Tibial nerve (tissue), 4 donors: ENCODE measurements around the gene PITPNM3.

Experiments
- CTCF ChIP-seq, 5 experiments: fragments of 200-600 bp in 3 of 5; fragments of 450-650 bp in 2 of 5; sonication (generic) in 3 of 5; IDR thresholded peaks; one replicate each; pipeline ENCODE4 v1.5.1; 2016 to 2019; ENCODE audit warnings: antibody characterized with exemption in 5 of 5, mild to moderate bottlenecking in 3 of 5, moderate library complexity in 2 of 5
- EP300 ChIP-seq, 2 donors: sonication (generic); formaldehyde crosslinking; IDR thresholded peaks; one replicate each; pipeline ENCODE4 v1.6.1; 2017; ENCODE audit warnings: antibody characterized with exemption in 2 of 2, mild to moderate bottlenecking in 1 of 2
- POLR2A ChIP-seq, 2 donors: fragments of 450-650 bp; IDR thresholded peaks; one replicate each; pipeline ENCODE4 v1.6.1; 2017; ENCODE audit warnings: antibody characterized with exemption in 2 of 2, mild to moderate bottlenecking in 2 of 2, moderate library complexity in 2 of 2

- TF ChIP-seq CTCF (IDR thresholded peaks at IDR 0.05) (no peak), EP300 (IDR thresholded peaks at IDR 0.05) (no peak), POLR2A (IDR thresholded peaks at IDR 0.05) (no peak)
Observed at GRCh38 chr17:6479622-6480302, 76.6 kb downstream of the PITPNM3 start.
